Naive thymus-derived CD8-positive, alpha-beta T cell (primary cell): ENCODE results near the gene ATP13A2. TPM values are rescaled to one million over a fixed set of nuclear protein-coding genes. Genes with fewer than 3 reads are reported as not detected.

Experiments used
- ATAC-seq, 2 donors: fragments of 150-1000 bp; cut with Tn5 transposase in 1 of 2; sonication (Bioruptor Pico), chemical (Tn5 transposase) in 1 of 2; 1 replicate in 1 of 2; 2 replicates in 1 of 2; pipeline ENCODE4 v1.10.0; 2021; ENCODE audit warnings: mild to moderate bottlenecking in 2 of 2, moderate library complexity in 2 of 2
- POLR2A ChIA-PET: fragments of 350-600 bp; sonication (Branson Sonifier 250); formaldehyde crosslinking; loops from one replicate; lab custom pipeline; 2021; ENCODE audit warnings: antibody characterized with exemption; lab: Charles Lee
- DNase-seq, 10 donors: peaks; one replicate each; pipeline versions ENCODE4 v3.0.0 to v3.0.0-alpha.2; 2020 to 2022
- H3K27ac Mint-ChIP-seq, 10 donors: one replicate each; pipeline ENCODE4 v1.8.0; 2020 to 2022; ENCODE audit warnings: mild to moderate bottlenecking in 10 of 10, mixed read lengths in 10 of 10, moderate library complexity in 4 of 10, inconsistent platforms in 1 of 10
- H3K27me3 Mint-ChIP-seq, 5 donors: one replicate each; pipeline ENCODE4 v1.8.0; 2021 to 2022; ENCODE audit warnings: mixed read lengths in 5 of 5
- H3K36me3 Mint-ChIP-seq, 3 donors: one replicate each; pipeline ENCODE4 v1.8.0; 2020 to 2022; ENCODE audit warnings: mixed read lengths in 3 of 3, mild to moderate bottlenecking in 2 of 3, inconsistent platforms in 1 of 3
- H3K4me1 Mint-ChIP-seq, 4 donors: one replicate each; pipeline ENCODE4 v1.8.0; 2021 to 2022; ENCODE audit warnings: mixed read lengths in 4 of 4
- H3K4me3 Mint-ChIP-seq, 10 donors: one replicate each; pipeline ENCODE4 v1.8.0; 2020 to 2022; ENCODE audit warnings: mild to moderate bottlenecking in 10 of 10, mixed read lengths in 10 of 10, moderate library complexity in 6 of 10, inconsistent platforms in 1 of 10
- H3K9me3 Mint-ChIP-seq, 9 donors: one replicate each; pipeline ENCODE4 v1.8.0; 2020 to 2022; ENCODE audit warnings: mixed read lengths in 9 of 9, mild to moderate bottlenecking in 3 of 9, inconsistent platforms in 1 of 9, moderate library complexity in 1 of 9
- polyA plus RNA-seq, 3 donors: library from polyadenylated mRNA; unstranded; fragments of 300-500 nt; fragmentation: Illumina TruSeq; gene quantifications; one replicate each; pipeline ENCODE4 v1.2.3, GENCODE V29; 2021
- total RNA-seq, 8 experiments: library from RNA in 2 of 8; stranded (reverse) in 2 of 8; gene quantifications; one replicate each; pipeline ENCODE4 v1.2.3 and lab custom pipeline; 2021 to 2026

The ATP13A2 gene
- total and polyA plus RNA-seq, 5 experiments from 2014 or later, result 21.6 to 44.4 (median 43.7) TPM

DNA sequence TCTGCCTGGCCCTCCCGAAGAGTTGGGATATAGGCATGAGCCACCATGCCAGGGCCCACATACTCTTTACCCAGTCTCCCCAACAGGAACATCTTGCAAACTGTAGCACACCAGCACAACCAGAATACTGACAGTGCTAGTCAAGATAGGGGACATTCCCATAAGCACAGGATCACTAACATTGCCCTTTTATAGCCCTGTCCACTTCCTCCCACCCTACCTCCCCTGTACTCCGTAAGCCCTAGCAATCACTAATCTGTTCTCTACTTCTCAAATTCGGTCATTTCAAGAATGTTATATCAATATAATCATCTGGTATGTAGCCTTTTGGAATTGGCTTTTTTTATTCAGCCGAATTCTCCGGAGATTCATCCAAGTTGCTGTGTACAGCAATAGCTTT, 36.2 kb upstream of the ATP13A2 start:
- no peaks in the 10 kb centered on the region for H3K27me3 Mint-ChIP-seq
- H3K4me3 Mint-ChIP-seq, result no peak overlapping the region
- peaks cover 11 to 46% (median 33%) of the 10 kb centered on the region in 4 donors for H3K4me1 Mint-ChIP-seq
- peak overlapping the region in 3 of 10 donors; percentile 16 to 40 (median 24) for H3K27ac Mint-ChIP-seq
- ATAC-seq, result no peak
- POLR2A ChIA-PET, result no interaction called here
- no peak for DNase-seq
- H3K36me3 Mint-ChIP-seq, result peaks cover 0 to 58% (median 15%) of the 10 kb centered on the region in 3 donors
- no peaks in the 10 kb centered on the region for H3K9me3 Mint-ChIP-seq

DNA sequence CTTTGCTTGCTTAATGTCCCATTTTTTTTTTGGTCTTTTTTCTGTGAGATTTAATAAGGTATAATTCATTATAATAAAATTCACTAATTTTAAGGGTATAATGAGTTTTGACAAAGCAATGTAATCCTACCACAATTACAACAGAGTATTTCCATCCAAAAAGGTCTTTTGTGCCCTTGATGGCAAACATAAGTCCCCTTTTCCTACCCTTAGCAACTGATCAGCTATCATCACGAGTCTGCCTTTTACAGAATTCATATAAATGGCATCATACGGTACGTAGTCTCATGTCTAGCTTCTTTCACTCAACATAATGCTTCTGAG, 34.6 kb upstream of the ATP13A2 start:
- no peaks in the 10 kb centered on the region for H3K27me3 Mint-ChIP-seq
- H3K4me3 Mint-ChIP-seq, result no peak overlapping the region
- H3K27ac Mint-ChIP-seq, result peak overlapping the region in 2 of 10 donors; percentile 34 to 75
- H3K4me1 Mint-ChIP-seq, result peaks cover 8 to 36% (median 22%) of the 10 kb centered on the region in 4 donors
- DNase-seq (no peak), ATAC-seq (no peak)
- POLR2A ChIA-PET, result no interaction called here
- H3K36me3 Mint-ChIP-seq, result peaks cover 0 to 69% (median 20%) of the 10 kb centered on the region in 3 donors
- no peaks in the 10 kb centered on the region for H3K9me3 Mint-ChIP-seq

DNA sequence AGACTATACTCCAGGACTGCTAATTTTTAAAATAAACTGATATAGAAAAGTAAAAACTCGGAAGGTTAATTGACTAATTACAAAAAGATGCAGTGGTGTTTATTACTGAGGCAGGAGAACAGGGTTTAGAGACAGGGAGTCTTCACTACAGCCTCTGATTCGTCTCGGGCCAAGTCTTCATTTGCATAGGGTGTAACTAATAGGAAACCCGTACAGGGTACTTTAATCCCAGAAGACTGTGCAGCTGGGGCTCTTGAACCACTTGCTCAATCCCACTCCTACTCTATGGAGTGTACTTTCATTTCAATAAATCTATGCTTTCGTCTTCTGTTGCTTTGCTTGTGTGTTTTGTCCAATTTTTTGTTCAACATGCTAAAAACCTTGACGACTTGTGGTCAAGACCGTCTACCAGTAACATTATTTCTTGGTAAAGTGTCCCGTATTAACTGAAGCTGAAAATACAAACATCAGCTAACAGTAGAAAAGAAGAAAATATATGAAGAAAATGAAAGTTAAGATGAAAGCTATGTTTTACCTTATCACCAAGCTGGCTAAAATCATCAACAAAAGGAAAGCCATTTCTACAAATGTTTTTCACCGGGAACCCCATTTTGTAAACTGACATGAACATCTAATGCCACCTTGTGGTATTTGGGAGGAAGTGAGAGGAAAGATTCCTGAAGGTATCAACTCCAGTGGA, 34.1 kb upstream of the ATP13A2 start:
- DNase-seq (peak in 2 of 10 donors; percentile 35), ATAC-seq (no peak)
- Mint-ChIP-seq H3K27ac (peak overlapping the region in 7 of 10 donors; percentile 8 to 75 (median 34)), H3K9me3 (no peaks in the 10 kb centered on the region), H3K27me3 (no peaks in the 10 kb centered on the region), H3K36me3 (peaks cover 0 to 67% (median 20%) of the 10 kb centered on the region in 3 donors), H3K4me1 (peaks cover 5 to 31% (median 17%) of the 10 kb centered on the region in 4 donors), H3K4me3 (peak overlapping the region in 2 of 10 donors; percentile 9 to 29)
- POLR2A ChIA-PET, result no interaction called here

DNA sequence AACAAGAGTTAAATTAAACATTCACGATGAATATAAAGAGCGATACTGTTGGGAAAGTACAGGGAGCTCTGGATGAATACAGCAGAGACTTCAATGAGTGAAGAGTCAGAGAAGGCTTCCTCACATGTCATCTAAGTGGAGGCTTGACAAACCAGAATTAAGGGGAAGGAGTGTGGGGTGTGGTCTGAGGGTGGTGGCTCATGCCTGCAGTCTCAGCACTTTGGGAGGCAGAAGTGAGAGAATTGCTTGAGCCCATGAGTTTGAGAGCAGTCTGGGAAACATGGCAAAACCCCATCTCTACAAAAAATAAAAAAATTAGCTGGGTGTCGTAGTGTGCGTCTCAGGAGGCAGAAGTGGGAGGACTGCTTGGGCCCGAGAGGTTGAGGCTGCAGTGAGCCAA, 33.4 kb upstream of the ATP13A2 start:
- Mint-ChIP-seq H3K27ac (peak overlapping the region in 2 of 10 donors; percentile 50 to 61), H3K4me1 (peaks cover 7 to 29% (median 17%) of the 10 kb centered on the region in 4 donors), H3K4me3 (no peak overlapping the region), H3K27me3 (no peaks in the 10 kb centered on the region), H3K36me3 (peaks cover 0 to 67% (median 19%) of the 10 kb centered on the region in 3 donors), H3K9me3 (no peaks in the 10 kb centered on the region)
- DNase-seq, result no peak
- ATAC-seq, result no peak
- POLR2A ChIA-PET, result no interaction called here

DNA sequence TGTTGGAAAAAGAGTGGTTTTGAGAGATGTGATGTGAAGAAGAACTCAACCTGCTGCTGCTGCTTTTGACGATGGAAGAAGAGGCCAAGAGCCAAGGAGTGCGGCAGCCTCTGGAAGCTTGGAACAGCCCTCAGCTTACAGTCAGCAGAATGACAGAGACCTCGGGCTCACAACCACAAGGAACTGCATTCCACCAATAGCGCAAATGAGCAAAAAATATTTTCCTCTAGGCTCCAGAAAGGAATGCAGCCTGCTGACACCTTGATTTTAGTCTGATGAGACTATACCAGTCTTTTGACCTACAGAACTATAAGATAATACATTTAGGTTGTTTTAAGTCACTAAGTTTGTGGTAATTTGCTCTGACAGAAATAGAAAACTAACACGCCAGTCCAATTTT, 31.9 kb upstream of the ATP13A2 start:
- DNase-seq, result no peak
- H3K36me3 Mint-ChIP-seq, result peaks cover 0 to 68% (median 17%) of the 10 kb centered on the region in 3 donors
- H3K27me3 Mint-ChIP-seq, result no peaks in the 10 kb centered on the region
- POLR2A ChIA-PET, result no interaction called here
- ATAC-seq, result no peak
- no peaks in the 10 kb centered on the region for H3K9me3 Mint-ChIP-seq
- peaks cover 10 to 29% (median 19%) of the 10 kb centered on the region in 4 donors for H3K4me1 Mint-ChIP-seq
- H3K4me3 Mint-ChIP-seq, result no peak overlapping the region
- H3K27ac Mint-ChIP-seq, result no peak overlapping the region

DNA sequence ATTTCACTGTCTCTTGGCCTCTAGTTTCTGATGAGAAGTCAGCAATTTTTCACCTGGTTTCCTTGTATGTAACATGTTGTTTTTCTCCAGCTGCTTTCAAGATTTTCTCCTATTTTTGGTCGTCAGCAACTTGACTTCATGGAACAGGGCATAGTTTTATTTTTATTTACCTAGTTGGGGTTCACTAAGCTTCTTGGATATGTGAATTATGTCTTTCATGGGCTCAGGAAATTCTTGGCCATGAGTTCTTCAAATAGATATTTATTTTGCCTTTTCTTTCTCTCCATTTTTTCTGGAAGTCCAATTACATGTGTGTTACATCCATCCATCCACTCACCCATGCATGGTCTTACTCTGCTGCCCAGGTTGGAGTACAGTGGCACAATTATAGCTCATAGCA, 28.4 kb upstream of the ATP13A2 start:
- no peaks in the 10 kb centered on the region for H3K9me3 Mint-ChIP-seq
- ATAC-seq (no peak), DNase-seq (no peak)
- POLR2A ChIA-PET, result no interaction called here
- H3K4me3 Mint-ChIP-seq, result no peak overlapping the region
- H3K27ac Mint-ChIP-seq, result no peak overlapping the region
- peaks cover 8 to 14% (median 11%) of the 10 kb centered on the region in 4 donors for H3K4me1 Mint-ChIP-seq
- H3K36me3 Mint-ChIP-seq, result peaks cover 0 to 77% (median 17%) of the 10 kb centered on the region in 3 donors
- H3K27me3 Mint-ChIP-seq, result no peaks in the 10 kb centered on the region

DNA sequence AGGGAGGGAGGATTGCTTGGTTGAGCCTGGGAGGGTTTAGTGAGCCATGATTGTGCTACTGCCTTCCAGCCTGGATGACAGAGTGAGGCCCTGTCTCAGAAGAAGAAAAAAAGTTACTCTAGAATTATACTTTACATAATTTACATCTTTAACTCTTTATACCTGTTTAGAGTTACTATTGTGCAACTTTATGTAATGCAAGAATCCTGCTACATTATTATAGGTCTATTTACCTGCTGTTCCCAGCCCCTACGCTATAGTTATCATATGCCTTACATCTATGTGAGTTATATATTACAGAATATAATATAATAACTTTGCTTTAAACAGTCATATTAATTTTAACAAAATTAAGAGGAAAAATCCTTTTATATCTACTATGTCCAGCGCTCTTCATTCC, 27.8 kb upstream of the ATP13A2 start:
- Mint-ChIP-seq H3K27ac (no peak overlapping the region), H3K27me3 (no peaks in the 10 kb centered on the region), H3K36me3 (peaks cover 0 to 77% (median 13%) of the 10 kb centered on the region in 3 donors), H3K4me1 (peaks cover 6 to 9% (median 7%) of the 10 kb centered on the region in 4 donors), H3K9me3 (no peaks in the 10 kb centered on the region), H3K4me3 (no peak overlapping the region)
- POLR2A ChIA-PET, result no interaction called here
- ATAC-seq (no peak), DNase-seq (no peak)

DNA sequence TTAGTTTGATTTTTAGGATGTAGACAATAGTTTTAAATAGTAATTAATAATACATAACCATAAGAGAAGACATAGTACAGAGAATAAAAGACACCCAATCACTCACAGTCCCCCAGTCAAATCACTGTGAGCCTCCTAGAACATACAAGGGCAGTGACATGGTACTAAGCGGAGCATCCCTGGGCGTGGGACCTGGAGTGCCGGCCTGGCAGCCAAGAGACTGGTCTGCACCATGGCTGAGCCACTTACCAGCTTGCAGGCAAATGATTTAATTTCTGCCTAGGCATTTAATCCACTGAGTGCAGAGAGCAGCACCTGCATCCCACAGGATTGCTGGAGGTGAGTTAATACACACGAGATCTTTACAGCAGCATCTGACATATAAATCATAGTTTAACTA, 21.8 kb upstream of the ATP13A2 start:
- POLR2A ChIA-PET, result no interaction called here
- H3K4me1 Mint-ChIP-seq, result peaks cover 0 to 4% (median 2%) of the 10 kb centered on the region in 4 donors
- H3K36me3 Mint-ChIP-seq, result peaks cover 0 to 78% (median 2%) of the 10 kb centered on the region in 3 donors
- H3K27ac Mint-ChIP-seq, result peak overlapping the region in 1 of 10 donors; percentile 48
- H3K27me3 Mint-ChIP-seq, result no peaks in the 10 kb centered on the region
- no peak overlapping the region for H3K4me3 Mint-ChIP-seq
- no peaks in the 10 kb centered on the region for H3K9me3 Mint-ChIP-seq
- no peak for ATAC-seq
- DNase-seq, result no peak

DNA sequence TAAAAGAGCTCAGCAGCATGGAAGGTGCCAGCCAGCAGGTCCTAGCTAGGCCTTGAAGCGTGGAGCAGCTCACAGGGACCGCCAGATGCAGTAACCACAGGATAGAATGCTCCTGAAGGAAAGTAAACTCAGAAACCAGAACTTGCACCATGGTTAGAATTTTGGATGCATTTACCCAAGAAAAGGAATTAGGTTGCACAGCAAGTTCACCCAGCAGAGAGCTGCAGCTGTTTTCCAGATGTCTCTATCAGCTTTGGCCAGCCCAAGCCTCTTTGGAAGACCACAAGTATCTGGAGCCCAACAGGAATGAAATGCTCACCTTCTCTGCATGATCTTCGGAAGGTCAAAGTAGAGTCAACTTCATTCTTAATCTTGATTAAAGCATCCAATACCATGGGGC, 21.0 kb upstream of the ATP13A2 start:
- Mint-ChIP-seq H3K27me3 (no peaks in the 10 kb centered on the region), H3K27ac (no peak overlapping the region), H3K36me3 (peaks cover 0 to 78% (median 2%) of the 10 kb centered on the region in 3 donors), H3K4me3 (no peak overlapping the region), H3K9me3 (no peaks in the 10 kb centered on the region), H3K4me1 (no peaks in the 10 kb centered on the region)
- ATAC-seq, result no peak
- no peak for DNase-seq
- POLR2A ChIA-PET, result no interaction called here

DNA sequence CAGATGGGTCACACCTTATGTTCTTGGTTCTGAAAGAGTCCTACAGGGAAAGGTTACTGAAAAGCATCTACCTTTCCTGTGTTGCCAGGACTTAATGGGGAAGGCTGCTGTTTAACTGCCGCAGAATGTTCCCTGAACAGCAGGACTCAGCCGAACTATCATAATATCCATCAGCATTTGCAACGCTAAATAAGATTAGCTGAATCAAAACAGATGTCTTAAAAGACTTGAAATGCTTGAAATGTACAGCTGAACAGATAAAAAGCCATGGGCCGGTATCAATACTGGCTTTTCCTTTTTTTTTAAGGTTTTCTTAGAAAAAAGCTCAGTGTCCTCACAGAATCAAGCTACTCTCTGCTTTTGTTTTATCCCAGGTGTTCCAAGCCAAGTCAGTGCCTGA, 19.7 kb upstream of the ATP13A2 start:
- H3K36me3 Mint-ChIP-seq, result peaks cover 0 to 84% (median 2%) of the 10 kb centered on the region in 3 donors
- no peaks in the 10 kb centered on the region for H3K9me3 Mint-ChIP-seq
- POLR2A ChIA-PET, result no interaction called here
- peaks cover 0 to 2% (median 0%) of the 10 kb centered on the region in 4 donors for H3K4me1 Mint-ChIP-seq
- ATAC-seq, result no peak
- no peak for DNase-seq
- H3K4me3 Mint-ChIP-seq, result no peak overlapping the region
- H3K27ac Mint-ChIP-seq, result peak overlapping the region in 3 of 10 donors; percentile 2 to 38 (median 7)
- no peaks in the 10 kb centered on the region for H3K27me3 Mint-ChIP-seq

DNA sequence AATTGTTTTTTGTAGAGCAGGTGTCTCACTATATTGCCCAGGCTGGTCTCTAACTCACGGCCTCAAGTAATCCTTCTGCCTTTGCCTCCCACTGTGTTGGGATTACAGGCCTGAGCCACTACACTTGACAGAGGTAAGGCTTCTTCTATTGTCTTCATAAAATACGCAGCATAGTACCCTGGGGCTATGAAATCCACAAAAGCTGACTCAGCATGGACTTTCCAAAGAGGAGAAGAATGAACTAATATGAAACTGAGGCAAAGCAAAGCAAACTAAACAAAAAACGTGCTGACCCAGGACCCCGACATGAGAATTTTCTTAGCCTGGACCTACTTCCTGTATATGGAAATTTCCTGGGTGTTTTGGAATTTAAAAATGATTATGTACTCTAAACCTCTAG, 18.5 kb upstream of the ATP13A2 start:
- Mint-ChIP-seq H3K4me1 (peaks cover 0 to 2% (median 0%) of the 10 kb centered on the region in 4 donors), H3K36me3 (peaks cover 0 to 83% (median 2%) of the 10 kb centered on the region in 3 donors), H3K27ac (peak overlapping the region in 1 of 10 donors; percentile 27), H3K27me3 (no peaks in the 10 kb centered on the region), H3K9me3 (no peaks in the 10 kb centered on the region), H3K4me3 (no peak overlapping the region)
- no peak for DNase-seq
- POLR2A ChIA-PET, result no interaction called here
- no peak for ATAC-seq

DNA sequence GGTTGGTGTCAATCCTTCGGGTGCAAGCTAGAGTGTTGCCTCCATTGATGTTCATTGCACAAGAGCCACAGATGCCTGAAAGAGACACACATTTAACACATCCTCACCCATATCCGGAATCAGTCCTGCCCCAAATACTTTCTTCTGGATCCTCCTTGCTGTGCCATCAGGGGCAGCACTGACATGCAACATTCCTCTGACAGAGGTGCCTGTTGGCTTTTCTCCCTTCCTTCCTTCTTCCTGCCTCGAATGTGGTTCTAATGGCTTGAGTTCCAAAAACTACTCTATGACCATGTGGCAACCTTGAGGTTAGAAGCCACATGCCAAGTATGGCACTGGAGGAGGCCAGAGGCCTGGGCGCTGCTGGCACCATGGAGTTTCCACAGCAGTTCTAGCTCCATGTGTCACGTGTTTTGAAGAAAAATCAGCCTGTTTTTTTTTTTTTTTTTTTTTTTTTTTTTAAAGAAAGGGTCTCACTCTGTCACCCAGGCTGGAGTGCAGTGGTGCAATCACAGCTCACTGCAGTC, 17.0 kb upstream of the ATP13A2 start:
- Mint-ChIP-seq H3K4me1 (peaks cover 0 to 2% (median 0%) of the 10 kb centered on the region in 4 donors), H3K9me3 (no peaks in the 10 kb centered on the region), H3K36me3 (peaks cover 0 to 85% (median 3%) of the 10 kb centered on the region in 3 donors), H3K4me3 (no peak overlapping the region), H3K27ac (peak overlapping the region in 1 of 10 donors; percentile 44), H3K27me3 (no peaks in the 10 kb centered on the region)
- no peak for DNase-seq
- ATAC-seq, result no peak
- POLR2A ChIA-PET, result no interaction called here

DNA sequence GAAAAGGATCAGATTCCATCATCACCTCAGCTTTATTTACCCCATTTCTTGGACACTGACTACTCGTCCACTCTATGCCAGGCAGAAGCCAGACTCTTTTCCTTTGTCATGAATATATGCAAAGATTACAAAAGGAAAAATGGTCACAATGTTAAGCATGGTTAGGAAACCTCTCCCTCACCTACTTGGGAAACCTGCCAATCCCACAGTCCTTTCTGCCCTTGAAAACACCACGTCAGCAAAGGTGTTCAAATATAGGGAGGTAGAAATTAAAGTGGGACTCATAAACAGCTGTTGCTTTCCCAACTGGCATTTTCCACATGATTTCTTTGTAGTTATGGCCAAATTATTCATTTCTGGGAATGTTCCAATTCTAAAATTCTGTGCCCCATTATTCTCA, 16.2 kb upstream of the ATP13A2 start:
- POLR2A ChIA-PET, result no interaction called here
- Mint-ChIP-seq H3K36me3 (peaks cover 0 to 87% (median 1%) of the 10 kb centered on the region in 3 donors), H3K9me3 (no peaks in the 10 kb centered on the region), H3K4me3 (no peak overlapping the region), H3K27ac (peak overlapping the region in 2 of 10 donors; percentile 33 to 51), H3K27me3 (no peaks in the 10 kb centered on the region), H3K4me1 (peaks cover 0 to 4% (median 0%) of the 10 kb centered on the region in 4 donors)
- no peak for ATAC-seq
- DNase-seq, result no peak
